Activated T-cell treated with anti-CD3 and anti-CD28 coated beads, Interleukin-2, amount 50 U/mL, for 4 hours (primary cell): ENCODE results near the gene MICB. TPM values are rescaled to one million over a fixed set of nuclear protein-coding genes. Genes with fewer than 3 reads are reported as not detected.
A peak's percentile ranks its signal among the peaks of the same experiment; 100 is the strongest.
"Not testable (repeated sequence)": the region's sequence is repeated elsewhere in the genome, so short reads cannot be mapped to it uniquely, and the experiment has no call there.

Experiments
- ATAC-seq, 2 donors: fragments of 200-7000 bp; cut with Tn5 transposase; one replicate each; pipeline ENCODE4 v1.10.0; 2021
- DNase-seq: peaks from one replicate; pipeline ENCODE4 v3.0.0-alpha.2; 2020
- H3K27me3 Mint-ChIP-seq: one replicate; pipeline ENCODE4 v1.8.0; 2021; ENCODE audit warnings: low read depth, mixed read lengths
- H3K36me3 Mint-ChIP-seq: one replicate; pipeline ENCODE4 v1.8.0; 2022; ENCODE audit warnings: mixed read lengths; ENCODE audit not compliant: insufficient read depth
- H3K4me1 Mint-ChIP-seq: one replicate; pipeline ENCODE4 v1.8.0; 2021; ENCODE audit warnings: low read depth, mixed read lengths
- H3K4me3 Mint-ChIP-seq: one replicate; pipeline ENCODE4 v1.8.0; 2021; ENCODE audit warnings: mild to moderate bottlenecking, moderate library complexity, mixed read lengths
- H3K9me3 Mint-ChIP-seq: one replicate; pipeline ENCODE4 v1.8.0; 2021; ENCODE audit warnings: mixed read lengths
- total RNA-seq, 3 donors: library from RNA; stranded (reverse); gene quantifications; one replicate each; pipeline ENCODE4 v1.2.1, GENCODE V29; 2021

Gene MICB
- total RNA-seq, 3 donors from 2014 or later = 11.3 to 14.9 (median 12.5) TPM

- not testable (repeated sequence) for H3K4me1 Mint-ChIP-seq, ATAC-seq, H3K4me3 Mint-ChIP-seq, H3K9me3 Mint-ChIP-seq, H3K27me3 Mint-ChIP-seq, DNase-seq
- H3K36me3 Mint-ChIP-seq = peaks cover 32% of the 10 kb centered on the region
Measured at GRCh38 chr6:31509036-31509435, 11.1 kb downstream of the MICB start.

DNA sequence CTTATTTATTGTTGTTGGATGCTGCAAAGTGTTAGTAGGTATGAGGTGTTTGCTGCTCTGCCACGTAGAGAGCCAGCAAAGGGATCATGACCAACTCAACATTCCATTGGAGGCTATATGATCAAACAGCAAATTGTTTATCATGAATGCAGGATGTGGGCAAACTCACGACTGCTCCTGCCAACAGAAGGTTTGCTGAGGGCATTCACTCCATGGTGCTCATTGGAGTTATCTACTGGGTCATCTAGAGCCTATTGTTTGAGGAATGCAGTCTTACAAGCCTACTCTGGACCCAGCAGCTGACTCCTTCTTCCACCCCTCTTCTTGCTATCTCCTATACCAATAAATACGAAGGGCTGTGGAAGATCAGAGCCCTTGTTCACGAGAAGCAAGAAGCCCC is 12.1 kb downstream of the MICB start:
- Mint-ChIP-seq H3K4me1 (peaks cover 4% of the 10 kb centered on the region), H3K27me3 (no peaks in the 10 kb centered on the region), H3K9me3 (no peaks in the 10 kb centered on the region), H3K36me3 (peaks cover 32% of the 10 kb centered on the region), H3K4me3 (no peak overlapping the region)
- no peak for ATAC-seq
- DNase-seq = no peak

DNA sequence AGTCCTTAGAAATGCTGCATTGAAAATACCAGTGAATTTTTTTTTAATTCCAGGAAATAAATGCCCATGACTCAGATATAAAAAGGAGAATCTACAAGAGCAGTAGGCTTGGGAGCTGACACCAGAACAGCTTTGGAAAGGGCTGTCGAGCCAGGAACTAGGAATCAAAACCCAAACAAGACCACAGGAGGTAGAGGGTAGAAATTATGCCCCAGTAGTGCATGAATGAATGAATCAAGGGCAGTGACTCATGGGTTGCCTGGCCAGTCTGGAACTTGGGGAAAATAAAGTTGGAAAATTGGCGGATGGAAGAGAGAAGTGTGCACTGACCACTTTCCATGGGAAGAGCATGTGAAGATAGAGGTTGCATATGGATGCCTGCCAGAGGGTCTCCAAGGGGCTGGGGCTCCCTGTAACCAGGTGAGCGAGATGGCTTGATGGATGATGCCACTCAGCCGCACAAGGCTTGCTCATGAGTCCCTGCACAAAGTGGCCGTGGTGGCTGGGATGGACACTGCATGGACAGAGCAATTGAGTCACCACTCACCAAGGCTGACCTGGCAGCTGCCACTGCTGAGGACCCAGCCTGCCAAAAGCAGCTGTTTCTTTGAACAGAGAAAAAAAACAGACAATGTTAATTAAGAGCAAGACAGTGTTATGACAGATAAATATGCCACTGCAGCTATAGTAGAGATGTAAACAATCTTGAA is 15.7 kb downstream of the MICB start:
- DNase-seq (no peak), ATAC-seq (no peak)
- no peak overlapping the region for H3K4me3 Mint-ChIP-seq
- H3K4me1 Mint-ChIP-seq = no peaks in the 10 kb centered on the region
- no peaks in the 10 kb centered on the region for H3K27me3 Mint-ChIP-seq
- peaks cover 20% of the 10 kb centered on the region for H3K36me3 Mint-ChIP-seq
- H3K9me3 Mint-ChIP-seq = no peaks in the 10 kb centered on the region

DNA sequence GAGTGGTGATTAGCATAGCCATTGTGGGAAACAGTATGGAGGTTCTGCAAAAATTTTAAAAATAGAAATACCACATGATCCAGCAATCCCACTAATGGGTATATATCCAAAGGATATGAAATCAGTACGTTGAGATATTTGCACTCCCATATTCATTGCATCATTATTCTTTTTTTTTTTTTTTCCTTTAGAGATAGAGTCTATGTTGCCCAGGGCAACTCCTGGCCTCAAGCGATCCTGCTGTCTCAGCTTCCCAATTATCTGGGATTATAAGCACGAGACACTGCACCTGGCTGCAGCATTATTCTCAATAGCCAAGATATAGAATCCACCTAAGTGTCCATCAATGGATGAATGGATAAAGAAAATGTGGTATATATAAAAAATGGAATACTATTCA is 23.9 kb downstream of the MICB start:
- no peak for DNase-seq
- Mint-ChIP-seq H3K36me3 (no peaks in the 10 kb centered on the region), H3K9me3 (no peaks in the 10 kb centered on the region), H3K27me3 (peaks cover 2% of the 10 kb centered on the region), H3K4me1 (no peaks in the 10 kb centered on the region), H3K4me3 (no peak overlapping the region)
- no peak for ATAC-seq

- ATAC-seq (no peak), DNase-seq (no peak)
- Mint-ChIP-seq H3K9me3 (no peaks in the 10 kb centered on the region), H3K4me3 (no peak overlapping the region), H3K27me3 (peaks cover 2% of the 10 kb centered on the region), H3K4me1 (peaks cover 2% of the 10 kb centered on the region), H3K36me3 (peaks cover 12% of the 10 kb centered on the region)
Measured at GRCh38 chr6:31525553-31525931, 27.6 kb downstream of the MICB start.

GRCh38 chr6:31525932-31526591 is 28.1 kb downstream of the MICB start:
- Mint-ChIP-seq H3K9me3 (no peaks in the 10 kb centered on the region), H3K36me3 (peaks cover 17% of the 10 kb centered on the region), H3K4me1 (peaks cover 2% of the 10 kb centered on the region), H3K27me3 (peaks cover 2% of the 10 kb centered on the region), H3K4me3 (no peak overlapping the region)
- peak in 1 of 2 donors; percentile 12 for ATAC-seq
- no peak for DNase-seq

DNA sequence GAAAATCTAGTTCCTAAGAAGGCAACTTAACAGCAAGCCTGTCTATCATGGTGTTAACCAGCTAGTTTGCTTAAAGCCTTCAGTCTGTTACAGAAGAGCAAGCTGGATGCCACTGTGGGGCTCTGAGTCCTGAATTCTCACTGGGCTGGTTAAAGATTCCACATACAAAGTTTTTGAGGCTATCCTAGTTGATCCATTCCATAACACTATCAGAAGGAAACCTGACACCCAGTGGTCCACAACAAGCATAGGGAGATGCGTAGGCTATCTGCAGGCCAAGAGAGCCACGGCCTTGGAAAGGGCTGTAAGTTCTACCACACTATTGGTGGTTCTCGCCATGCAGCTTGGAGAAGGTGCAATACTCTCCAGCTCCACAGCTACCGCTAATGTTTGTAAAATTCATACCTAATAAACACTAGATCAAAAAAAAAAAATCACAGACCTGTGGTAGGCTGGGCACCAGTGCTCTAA is 30.4 kb downstream of the MICB start:
- H3K27me3 Mint-ChIP-seq = no peaks in the 10 kb centered on the region
- no peak for DNase-seq
- peak in 1 of 2 donors; percentile 6 for ATAC-seq
- H3K4me3 Mint-ChIP-seq = no peak overlapping the region
- peaks cover 27% of the 10 kb centered on the region for H3K36me3 Mint-ChIP-seq
- peaks cover 12% of the 10 kb centered on the region for H3K4me1 Mint-ChIP-seq
- no peaks in the 10 kb centered on the region for H3K9me3 Mint-ChIP-seq

GRCh38 chr6:31528821-31529328 is 30.9 kb downstream of the MICB start, which contains the start of gene MCCD1:
TSS of gene MCCD1 (plus strand) at chr6:31528962. CDS start at chr6:31529015, 53 bp downstream.
- no peaks in the 10 kb centered on the region for H3K27me3 Mint-ChIP-seq
- H3K9me3 Mint-ChIP-seq = no peaks in the 10 kb centered on the region
- no peak within 1 kb of the TSS for H3K4me3 Mint-ChIP-seq
- ATAC-seq (peak; percentile 6 to 21), DNase-seq (no peak)
- H3K4me1 Mint-ChIP-seq = peaks cover 13% of the 10 kb centered on the region
- peaks cover 30% of the 10 kb centered on the region for H3K36me3 Mint-ChIP-seq

DNA sequence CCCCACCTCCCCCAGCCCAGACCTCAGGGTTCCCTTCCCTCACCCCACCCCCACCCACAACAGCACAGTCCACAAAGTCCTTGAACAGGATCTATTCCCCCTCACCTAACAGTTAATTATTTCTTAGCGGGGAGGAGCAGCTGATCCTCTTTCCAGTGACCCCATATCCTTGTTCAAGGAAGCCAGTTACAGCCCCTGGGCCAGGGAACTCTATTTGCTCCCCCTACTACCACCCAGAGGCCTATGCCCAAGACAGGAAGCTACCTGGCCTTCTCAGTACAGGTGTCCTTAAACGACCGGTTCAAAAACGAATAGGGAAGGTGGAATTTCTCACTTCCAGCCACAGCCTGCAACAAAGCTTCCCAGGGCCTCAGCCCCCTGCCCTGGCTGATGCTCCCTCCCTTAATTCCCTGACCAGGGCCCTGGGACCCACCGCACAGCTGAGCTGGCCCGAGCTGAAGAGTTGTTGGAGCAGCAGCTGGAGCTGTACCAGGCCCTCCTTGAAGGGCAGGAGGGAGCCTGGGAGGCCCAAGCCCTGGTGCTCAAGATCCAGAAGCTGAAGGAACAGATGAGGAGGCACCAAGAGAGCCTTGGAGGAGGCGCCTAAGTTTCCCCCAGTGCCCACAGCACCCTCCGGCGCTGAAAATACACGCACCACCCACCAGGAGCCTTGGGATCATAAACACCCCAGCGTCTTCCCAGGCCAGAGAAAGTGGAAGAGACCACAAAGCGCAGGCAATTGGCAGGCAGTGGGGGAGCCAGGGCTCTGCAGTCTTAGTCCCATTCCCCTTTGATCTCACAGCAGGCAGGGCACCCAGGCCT is 31.6 kb downstream of the MICB start:
- H3K4me1 Mint-ChIP-seq = peaks cover 13% of the 10 kb centered on the region
- no peaks in the 10 kb centered on the region for H3K9me3 Mint-ChIP-seq
- H3K4me3 Mint-ChIP-seq = no peak overlapping the region
- ATAC-seq = peak; percentile 7 to 13
- no peak for DNase-seq
- peaks cover 33% of the 10 kb centered on the region for H3K36me3 Mint-ChIP-seq
- H3K27me3 Mint-ChIP-seq = no peaks in the 10 kb centered on the region

DNA sequence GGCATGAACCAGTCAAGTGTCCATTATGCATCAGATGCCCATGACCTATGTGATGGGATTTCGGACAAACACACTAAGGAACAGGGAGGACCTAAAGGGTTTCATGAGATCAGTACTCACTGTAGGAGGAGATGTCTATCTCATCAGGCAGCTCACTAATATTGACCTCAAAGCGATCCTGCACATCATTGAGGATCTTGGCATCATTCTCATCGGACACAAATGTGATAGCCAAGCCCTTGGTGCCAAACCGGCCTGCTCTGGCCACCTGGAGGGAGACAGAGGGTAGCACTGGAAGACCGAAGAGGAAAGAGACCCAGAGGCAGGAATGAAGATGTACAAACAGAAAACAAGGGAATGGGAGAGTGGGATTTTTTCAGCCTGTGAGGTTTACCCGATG is 32.7 kb downstream of the MICB start:
- Mint-ChIP-seq H3K27me3 (no peaks in the 10 kb centered on the region), H3K4me1 (peaks cover 14% of the 10 kb centered on the region), H3K4me3 (no peak overlapping the region), H3K9me3 (no peaks in the 10 kb centered on the region), H3K36me3 (peaks cover 42% of the 10 kb centered on the region)
- ATAC-seq = no peak
- DNase-seq = no peak

DNA sequence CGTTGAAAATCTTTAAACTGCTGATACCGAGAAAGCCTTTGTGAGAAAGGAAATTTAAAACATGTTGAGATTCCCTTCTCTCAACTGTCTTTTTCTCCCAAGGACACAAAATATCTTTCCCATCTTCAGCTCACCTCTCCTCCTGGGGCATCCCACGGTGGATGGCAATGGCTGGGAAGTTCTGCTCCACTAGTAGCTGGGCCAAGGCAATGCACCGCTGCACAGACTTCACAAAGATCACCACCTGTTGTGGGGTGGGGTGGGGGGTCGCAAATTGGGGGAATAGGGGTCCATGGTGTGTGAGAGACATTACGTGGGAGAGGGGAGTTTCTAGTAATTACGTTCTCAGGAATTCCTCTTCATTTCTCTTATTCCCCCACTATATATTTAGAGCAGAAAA is 33.2 kb downstream of the MICB start:
- no peak overlapping the region for H3K4me3 Mint-ChIP-seq
- DNase-seq (no peak), ATAC-seq (no peak)
- H3K27me3 Mint-ChIP-seq = no peaks in the 10 kb centered on the region
- peaks cover 19% of the 10 kb centered on the region for H3K4me1 Mint-ChIP-seq
- no peaks in the 10 kb centered on the region for H3K9me3 Mint-ChIP-seq
- peaks cover 47% of the 10 kb centered on the region for H3K36me3 Mint-ChIP-seq

DNA sequence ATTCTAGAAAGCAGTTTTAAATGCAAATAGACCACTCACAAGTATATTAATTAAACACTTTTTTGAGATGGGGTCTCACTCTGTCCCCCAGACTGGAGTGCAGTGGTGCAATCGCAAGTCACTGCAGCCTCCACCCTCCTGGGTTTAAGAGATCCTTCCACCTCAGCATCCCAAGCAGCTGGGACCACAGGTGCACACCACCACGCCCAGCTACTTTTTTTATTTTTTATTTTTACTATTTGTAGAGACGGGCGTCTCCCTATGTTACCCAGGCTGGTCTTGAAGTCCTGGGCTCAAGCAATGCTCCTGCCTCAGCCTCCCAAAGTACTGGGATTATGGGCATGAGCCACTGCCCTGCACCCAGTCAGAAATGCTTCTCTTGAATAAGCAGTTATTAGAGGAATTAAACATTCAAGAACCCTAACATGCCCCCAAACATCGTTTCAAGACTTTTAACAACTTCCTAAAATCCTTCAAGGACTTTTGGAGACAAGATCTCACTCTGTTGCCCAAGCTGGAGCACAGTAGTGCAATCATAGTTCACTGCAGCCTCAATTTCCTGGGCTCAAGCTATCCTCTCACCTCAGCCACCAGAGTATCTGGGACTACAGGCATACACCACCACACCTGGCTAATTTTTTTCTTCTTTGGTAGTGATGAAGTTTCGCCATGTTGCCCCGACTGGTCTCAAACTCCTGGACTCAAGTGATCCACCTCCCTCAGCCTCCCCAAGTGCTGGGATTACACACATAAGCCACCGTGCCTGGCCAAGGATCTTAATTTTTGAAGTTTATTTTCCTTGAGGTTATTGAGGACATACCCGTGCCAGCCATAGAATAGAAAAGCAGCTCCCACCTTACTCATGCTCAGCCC is 34.1 kb downstream of the MICB start:
- no peak overlapping the region for H3K4me3 Mint-ChIP-seq
- DNase-seq (no peak), ATAC-seq (no peak)
- H3K36me3 Mint-ChIP-seq = peaks cover 52% of the 10 kb centered on the region
- no peaks in the 10 kb centered on the region for H3K9me3 Mint-ChIP-seq
- H3K4me1 Mint-ChIP-seq = peaks cover 24% of the 10 kb centered on the region
- H3K27me3 Mint-ChIP-seq = no peaks in the 10 kb centered on the region

GRCh38 chr6:31532644-31533454 is 34.9 kb downstream of the MICB start:
- Mint-ChIP-seq H3K27me3 (no peaks in the 10 kb centered on the region), H3K4me1 (peaks cover 29% of the 10 kb centered on the region), H3K4me3 (no peak overlapping the region), H3K9me3 (no peaks in the 10 kb centered on the region), H3K36me3 (peaks cover 57% of the 10 kb centered on the region)
- DNase-seq (no peak), ATAC-seq (no peak)
